Activated T-helper 1 cell treated with Interleukin-2 at 50 U/mL for 16 hours (primary cell): ENCODE measurements around the gene HERC3.

Experiments
- DNase-seq: peaks from one replicate; pipeline ENCODE4 v3.0.0-alpha.2; 2020; ENCODE audit warnings: low read depth

Gene HERC3

DNA sequence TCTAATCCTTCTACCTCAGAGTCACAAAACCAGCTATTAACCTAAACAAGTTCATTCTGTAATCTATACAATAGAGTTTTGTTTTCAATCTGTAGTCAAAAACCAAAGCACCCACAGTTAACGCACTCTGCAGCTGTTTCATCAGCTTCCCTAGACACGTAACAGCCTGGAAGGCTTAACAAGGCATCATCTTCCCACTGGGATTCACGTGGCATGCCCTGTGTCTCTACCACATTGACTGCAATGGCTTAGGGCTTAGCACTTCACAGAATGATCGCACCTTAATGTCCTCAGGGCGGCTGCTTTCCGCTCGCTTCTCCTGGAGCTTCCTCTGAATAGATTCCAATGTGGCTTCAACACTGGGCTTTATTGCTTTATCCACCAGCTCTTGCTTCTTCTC is 155.1 kb downstream of the HERC3 start:
- no peak for DNase-seq

DNA sequence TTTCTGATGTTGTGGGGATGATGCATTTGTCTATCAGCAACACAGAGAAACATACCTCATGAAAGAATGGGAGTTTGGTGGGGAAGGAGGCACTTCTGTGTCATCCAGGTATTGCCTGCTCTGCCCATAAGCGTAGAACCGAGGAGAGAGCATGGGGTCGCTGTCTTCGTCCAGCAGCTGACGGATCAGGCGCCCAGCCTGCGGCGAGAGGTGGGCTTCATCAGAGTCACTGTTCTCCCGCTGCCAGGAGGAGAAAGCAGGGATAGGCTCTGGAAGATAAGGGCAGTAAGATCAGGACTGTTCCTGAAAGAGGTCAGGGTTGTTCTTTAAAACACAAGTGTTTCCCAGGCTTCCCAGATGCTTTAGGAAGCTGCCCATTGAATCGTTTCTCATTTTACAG is 158.1 kb downstream of the HERC3 start:
- no peak for DNase-seq

DNA sequence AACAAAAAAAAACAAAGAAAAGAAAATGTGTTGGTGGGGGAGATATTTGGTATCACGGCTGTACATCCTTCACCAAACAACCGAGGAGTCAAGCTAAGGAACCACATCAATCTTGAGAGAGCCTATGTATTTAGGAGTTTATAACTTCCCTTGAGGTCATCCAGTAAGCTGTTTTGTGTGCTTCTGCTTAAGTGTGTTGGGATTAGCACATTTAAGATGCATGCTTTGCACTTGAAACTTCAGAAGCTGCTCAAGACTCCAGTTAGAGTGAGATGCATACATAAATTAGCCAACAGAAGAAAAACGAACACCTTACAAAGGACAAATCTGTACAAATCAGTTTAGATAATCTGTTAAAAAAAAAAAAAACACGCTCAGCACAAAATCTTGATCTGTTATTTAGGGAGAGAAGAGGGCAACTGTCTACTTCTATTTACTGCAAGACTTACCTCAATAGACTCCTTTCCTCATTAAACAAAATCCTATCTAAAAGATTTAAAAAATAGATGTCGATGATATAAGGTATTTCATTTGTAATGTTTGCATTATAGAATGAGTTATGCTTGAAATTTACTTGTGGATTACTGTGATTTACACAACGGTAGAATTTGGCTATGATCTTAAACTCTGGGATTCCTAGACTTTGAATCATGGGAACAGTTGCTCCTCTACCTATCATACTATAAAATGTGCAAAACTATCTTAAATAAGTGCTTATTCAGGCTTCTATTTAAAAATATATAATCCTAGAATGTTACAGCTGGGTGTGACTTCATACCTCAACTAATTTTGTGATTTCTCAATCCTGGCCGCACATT is 159.2 kb downstream of the HERC3 start:
- no peak for DNase-seq

DNA sequence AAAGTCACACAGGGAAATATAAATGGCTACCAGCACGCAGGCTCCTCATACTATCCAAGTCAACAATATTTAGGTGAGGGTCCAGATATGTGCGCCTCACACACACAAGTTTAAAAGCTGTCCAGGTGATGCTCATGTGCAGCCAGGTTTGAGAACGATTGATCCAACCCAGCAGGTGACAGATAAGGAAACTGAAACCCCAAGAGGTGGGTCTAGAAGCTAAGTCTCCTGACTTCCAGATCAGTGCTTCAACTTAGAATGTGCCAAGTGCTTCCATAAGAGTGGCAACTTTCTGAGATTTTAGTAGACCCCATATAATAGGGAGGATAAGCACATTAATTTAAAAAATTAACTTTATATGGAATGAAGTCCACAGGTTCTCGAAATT is 159.8 kb downstream of the HERC3 start:
- DNase-seq, result no peak

DNA sequence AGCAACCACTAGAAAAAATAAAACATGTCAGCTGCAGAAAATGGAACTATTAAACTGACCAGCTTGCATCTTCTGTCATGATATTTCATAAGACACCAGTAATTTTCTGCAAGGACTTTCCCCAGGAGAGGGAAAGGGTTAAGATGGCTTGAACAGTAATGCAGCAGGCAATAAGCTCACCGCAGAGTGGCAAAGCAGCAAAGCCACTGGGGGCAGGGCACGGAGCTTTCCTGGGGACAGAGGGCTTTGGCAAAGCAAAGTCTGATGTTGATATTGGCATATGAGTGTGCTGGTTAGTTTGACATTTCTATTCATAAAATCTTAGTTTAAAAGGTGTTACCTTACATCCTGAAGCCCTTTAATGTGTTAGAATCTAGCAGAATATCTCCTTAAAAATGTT is 160.5 kb downstream of the HERC3 start:
- DNase-seq, result no peak

DNA sequence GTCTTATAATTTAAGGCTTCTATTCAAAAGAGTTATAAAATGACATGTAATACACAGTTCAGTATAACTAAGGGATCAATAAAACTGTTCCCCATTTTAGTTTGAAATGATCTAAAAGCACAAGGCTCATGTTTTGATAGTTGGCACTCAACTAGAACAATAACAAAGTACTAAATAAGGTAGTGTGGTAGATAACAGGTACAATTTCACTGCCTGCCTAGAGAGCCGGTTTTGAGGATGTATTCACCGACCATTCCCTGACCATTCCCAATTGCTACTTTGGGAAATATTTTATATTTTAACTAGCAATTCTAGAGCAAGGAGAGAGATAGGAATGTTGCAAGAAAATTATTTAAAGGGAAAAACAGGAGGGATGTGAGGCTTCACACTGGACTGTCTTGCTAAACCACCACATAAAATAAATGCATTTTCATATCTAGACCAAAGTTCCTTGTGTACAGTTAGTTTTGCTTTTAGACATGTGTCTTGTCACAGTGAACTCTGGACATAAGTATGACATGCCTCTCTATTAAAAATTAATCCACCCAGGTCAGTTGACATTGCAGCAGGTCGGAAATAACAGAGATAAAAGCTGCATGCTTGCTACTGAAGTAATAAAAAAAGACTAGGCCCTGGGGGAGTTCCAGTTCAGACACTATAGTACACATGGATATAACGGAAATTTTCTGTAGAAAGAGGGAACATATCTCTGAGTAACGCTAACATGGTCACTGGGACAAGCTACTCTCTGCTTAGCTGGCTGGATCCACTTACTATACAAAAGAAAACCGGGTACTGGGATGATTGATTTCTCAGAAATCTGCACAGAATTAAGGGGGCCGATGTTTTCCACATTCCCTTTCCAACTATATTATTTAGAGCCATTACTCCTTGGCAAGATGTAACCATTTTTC is 161.6 kb downstream of the HERC3 start:
- DNase-seq, result no peak

DNA sequence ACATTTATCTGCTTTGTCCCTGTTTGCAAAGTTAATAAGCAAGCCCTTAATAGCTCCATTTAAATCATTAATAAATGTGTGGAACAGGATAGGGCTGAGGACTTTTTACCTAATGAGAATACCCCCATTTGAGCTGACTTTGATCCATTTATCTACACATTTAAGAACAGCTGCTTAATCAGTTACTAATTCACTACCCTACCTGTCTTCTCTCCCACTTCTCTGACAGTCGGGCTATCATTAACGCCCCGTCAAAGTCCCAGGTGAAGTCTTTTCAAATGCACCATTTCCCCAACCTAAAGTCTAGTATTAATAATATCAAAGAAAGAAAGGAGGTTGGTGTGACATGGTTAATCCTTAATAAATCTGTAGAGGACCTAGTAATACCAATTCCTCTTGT is 162.5 kb downstream of the HERC3 start:
- DNase-seq, result no peak

DNA sequence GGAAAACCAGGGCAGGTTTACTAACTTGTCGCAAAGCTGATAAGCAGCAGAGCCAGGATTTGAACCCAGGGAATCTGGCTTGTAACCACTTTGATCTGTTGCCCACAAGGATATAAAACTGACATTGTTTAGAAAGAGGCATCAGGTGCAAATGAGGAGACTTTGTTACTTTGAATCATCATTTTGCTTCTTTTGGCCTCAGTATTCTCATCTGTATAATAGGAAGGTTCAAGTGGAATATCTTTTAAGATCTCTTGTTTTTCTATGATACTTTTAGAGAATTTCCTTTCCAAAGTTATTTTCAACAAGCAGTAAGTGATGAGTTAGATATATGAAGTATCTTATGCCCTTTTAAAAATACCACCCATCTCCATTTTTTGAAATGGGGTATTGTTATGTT is 163.2 kb downstream of the HERC3 start:
- no peak for DNase-seq

DNA sequence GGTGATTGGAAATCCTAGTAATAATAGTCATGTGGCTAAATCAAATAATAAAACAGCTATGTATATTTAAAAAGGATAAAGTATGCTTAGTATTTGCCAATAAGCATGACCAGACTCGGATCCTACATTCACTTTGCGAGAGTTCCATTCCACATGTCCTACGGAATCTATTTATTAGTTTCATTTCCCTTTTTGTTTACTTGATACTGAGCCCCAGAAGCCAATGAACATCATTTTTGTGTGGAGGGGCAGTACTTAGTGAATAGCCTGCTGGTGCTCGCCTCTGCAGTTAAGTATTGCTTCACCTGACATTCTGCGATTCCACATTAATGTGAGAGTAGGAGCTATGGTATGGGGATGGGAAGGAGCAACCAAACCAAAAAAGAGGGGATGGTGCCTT is 163.9 kb downstream of the HERC3 start:
- no peak for DNase-seq

DNA sequence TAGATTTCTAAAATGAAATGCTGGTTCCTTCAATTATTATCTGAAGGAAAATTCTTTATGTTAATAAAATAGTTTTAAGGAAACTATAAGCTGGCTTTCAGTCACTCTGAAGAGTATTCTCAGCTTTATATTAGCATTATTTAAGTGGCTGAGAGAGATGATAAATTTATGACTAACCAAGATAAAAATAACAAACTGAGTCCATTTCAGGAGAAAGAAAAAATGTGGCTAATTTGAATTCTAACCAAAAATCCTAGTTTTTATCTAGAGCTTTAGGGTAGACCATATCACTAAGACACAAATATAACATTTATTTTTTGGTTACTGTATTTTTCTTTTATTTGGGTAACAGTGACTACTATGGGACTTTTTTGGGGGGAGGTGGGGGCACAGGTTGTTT is 164.8 kb downstream of the HERC3 start:
- no peak for DNase-seq

DNA sequence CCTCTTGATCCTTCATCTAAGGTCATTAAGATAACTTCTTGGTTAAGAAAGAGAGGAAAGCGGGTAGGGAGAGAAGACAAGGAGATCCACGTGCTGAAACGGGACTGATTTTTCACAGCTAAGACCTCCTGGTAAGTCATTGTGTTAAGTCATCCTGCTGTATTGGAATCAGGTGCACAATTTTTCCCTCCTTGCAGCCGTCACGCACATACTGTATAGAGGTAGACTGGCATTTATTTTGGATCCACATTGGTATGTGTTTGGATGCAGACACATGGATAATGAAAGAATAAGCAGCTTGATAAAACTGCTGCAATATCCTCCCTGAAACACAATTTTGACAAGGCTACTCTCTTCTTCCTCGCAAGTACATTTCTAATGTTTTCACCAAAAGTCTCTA is 165.5 kb downstream of the HERC3 start:
- DNase-seq, result no peak
